T-helper 17 cell (primary cell): ENCODE measurements around the gene C1QTNF5. TPM values are rescaled to one million over a fixed set of nuclear protein-coding genes. Genes with fewer than 3 reads are reported as not detected.
"Not testable (repeated sequence)": the region's sequence is repeated elsewhere in the genome, so short reads cannot be mapped to it uniquely, and the experiment has no call there.

Experiments
- ATAC-seq: fragments of 150-1000 bp; cut with Tn5 transposase; 2 replicates; pipeline ENCODE4 v1.10.0; 2021; ENCODE audit warnings: mild to moderate bottlenecking, moderate library complexity
- DNase-seq, 3 donors: peaks; one replicate each; pipeline versions ENCODE4 v3.0.0 to v3.0.0-alpha.2; 2020 to 2021
- H3K9me3 ChIP-seq: one replicate; pipeline ENCODE4 v1.7.0; 2013; ENCODE audit warnings: low read length, mild to moderate bottlenecking; ENCODE audit not compliant: control insufficient read depth, poor library complexity, severe bottlenecking
- H3K27ac Mint-ChIP-seq: one replicate; pipeline ENCODE4 v1.8.0; 2022; ENCODE audit warnings: mild to moderate bottlenecking, moderate library complexity, mixed read lengths
- H3K27me3 Mint-ChIP-seq: one replicate; pipeline ENCODE4 v1.8.0; 2022; ENCODE audit warnings: mixed read lengths
- H3K36me3 Mint-ChIP-seq: one replicate; pipeline ENCODE4 v1.8.0; 2022; ENCODE audit warnings: low read depth, mixed read lengths
- H3K4me1 Mint-ChIP-seq: one replicate; pipeline ENCODE4 v1.8.0; 2022; ENCODE audit warnings: mild to moderate bottlenecking, mixed read lengths
- H3K4me3 Mint-ChIP-seq: one replicate; pipeline ENCODE4 v1.8.0; 2022; ENCODE audit warnings: mild to moderate bottlenecking, moderate library complexity, mixed read lengths
- total RNA-seq, 4 donors: library from RNA in 2 of 4; stranded (reverse) in 2 of 4; gene quantifications; one replicate each; pipeline ENCODE4 v1.2.3 and lab custom pipeline; 2022 to 2026

Gene C1QTNF5, protein sequence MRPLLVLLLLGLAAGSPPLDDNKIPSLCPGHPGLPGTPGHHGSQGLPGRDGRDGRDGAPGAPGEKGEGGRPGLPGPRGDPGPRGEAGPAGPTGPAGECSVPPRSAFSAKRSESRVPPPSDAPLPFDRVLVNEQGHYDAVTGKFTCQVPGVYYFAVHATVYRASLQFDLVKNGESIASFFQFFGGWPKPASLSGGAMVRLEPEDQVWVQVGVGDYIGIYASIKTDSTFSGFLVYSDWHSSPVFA
- total RNA-seq, result not detected
- 0 reads per million in 2 donors for total RNA-seq (lab: John Stamatoyannopoulos, UW)

DNA sequence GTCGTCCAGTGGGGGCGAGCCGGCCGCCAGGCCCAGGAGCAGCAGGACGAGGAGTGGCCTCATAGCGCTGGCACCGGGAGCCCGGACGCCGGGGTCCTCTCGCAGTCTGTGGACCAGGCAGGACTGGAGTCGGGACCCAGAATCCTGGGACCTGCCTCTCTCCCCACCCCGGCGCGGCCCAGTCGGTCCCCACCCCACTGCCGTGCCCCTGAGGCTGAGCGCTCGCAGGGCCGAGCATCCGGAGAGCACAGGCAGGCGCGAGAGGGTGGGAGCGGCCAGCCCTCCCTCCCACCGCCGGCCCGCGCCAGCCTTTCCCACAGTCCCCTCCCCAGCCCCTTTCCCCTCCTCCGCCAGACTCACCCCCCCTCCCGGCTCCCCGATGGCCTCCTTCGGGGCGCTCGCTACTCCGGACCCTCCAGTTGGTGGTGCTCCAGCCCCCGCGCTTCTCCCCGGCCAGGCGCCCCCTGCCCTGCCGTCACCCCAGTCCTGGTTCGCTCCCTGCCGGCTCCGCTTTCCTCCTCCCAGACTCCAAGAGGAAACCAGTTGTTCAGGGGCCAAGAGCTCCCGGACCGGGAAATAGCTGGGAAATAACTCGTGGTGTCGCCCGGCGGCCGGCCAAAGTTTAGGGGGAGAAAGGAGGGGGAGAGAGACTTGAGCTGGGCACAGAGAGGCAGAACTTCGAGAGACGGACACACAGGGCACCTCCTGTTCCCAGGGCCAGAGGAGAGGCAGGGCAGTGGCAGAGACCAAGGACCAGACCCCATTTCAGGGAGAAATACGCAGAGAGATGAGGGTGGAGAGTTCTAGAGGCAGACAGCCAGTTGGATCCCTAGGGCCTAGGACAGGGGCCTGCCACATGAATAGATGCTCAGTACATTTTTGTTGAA is at the start of gene C1QTNF5:
Gene C1QTNF5 (minus strand): TSS at position 549 of the 887 bp plus-strand sequence. CDS start 486 bp downstream, at position 63.
- DNase-seq (no peak), ATAC-seq (no peak)
- Mint-ChIP-seq H3K4me1 (peaks cover 18% of the 10 kb centered on the region), H3K27me3 (peaks cover 44% of the 10 kb centered on the region), H3K4me3 (peak within 1 kb of the TSS; percentile 71), H3K36me3 (peaks cover 12% of the 10 kb centered on the region), H3K27ac (no peak within 1 kb of the TSS)
- H3K9me3 ChIP-seq, result no peaks in the 10 kb centered on the region

DNA sequence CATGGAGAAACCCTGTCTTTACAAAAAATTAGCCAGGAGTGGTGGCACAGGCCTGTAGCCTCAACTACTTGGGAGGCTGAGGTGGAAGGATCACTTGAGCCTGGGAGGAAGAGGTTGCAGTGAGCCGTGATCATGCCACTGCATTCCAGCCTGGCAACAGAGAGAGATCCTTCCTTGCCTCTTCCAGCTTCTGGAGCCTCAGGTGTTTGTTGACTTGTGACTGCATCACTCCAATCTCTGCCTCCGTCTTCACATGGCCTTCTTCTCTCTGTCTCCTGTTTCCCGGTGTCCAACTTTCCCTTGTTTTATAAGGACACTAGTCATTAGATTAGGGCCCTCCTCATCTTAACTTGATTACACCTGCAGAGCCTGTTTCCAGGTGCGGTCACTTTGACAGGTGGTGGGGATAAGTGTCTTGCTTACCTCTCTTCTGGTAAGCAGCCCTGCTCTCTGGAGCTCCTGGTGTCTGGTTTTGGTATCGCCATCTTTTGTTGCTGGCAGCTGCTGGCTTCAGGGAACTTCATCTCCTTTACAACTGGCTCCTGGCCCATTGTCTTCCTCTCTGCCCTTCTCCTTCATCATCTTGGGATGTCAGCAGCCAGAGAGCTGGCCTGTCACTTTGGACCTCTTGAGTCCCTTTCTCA is 49.0 kb upstream of the C1QTNF5 start:
- ATAC-seq, result peak; percentile 52

DNA sequence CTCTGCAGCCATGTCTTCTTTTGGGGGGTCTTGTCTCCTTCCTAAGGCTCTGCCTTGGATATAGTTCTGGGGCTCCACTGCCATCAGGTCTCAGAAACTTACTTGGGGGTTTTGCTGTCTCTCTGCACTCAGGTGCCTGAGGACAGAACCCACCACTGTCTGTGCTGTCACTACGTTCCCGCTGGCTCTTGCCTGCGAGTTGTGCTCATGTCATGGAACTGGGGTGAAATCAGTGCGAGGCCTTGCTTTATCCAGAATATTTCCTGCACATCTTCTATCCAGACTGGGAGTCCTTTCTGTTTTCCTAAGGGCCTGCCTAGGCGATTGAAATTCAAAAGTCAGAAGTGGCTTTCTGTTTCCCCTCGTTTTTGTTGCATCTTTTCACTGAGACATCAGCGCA is 47.4 kb upstream of the C1QTNF5 start:
- Mint-ChIP-seq H3K4me3 (no peak overlapping the region), H3K27ac (no peak overlapping the region), H3K36me3 (peaks cover 2% of the 10 kb centered on the region), H3K4me1 (no peaks in the 10 kb centered on the region), H3K27me3 (peaks cover 9% of the 10 kb centered on the region)
- no peaks in the 10 kb centered on the region for H3K9me3 ChIP-seq
- DNase-seq (no peak), ATAC-seq (no peak)

More for the DNA sequence above, 49.0 kb upstream of the C1QTNF5 start:
- no peaks in the 10 kb centered on the region for H3K4me1 Mint-ChIP-seq
- H3K36me3 Mint-ChIP-seq, result peaks cover 2% of the 10 kb centered on the region
- H3K27ac Mint-ChIP-seq, result no peak overlapping the region
- H3K27me3 Mint-ChIP-seq, result peaks cover 14% of the 10 kb centered on the region
- H3K9me3 ChIP-seq, result no peaks in the 10 kb centered on the region
- no peak overlapping the region for H3K4me3 Mint-ChIP-seq
- no peak for DNase-seq

DNA sequence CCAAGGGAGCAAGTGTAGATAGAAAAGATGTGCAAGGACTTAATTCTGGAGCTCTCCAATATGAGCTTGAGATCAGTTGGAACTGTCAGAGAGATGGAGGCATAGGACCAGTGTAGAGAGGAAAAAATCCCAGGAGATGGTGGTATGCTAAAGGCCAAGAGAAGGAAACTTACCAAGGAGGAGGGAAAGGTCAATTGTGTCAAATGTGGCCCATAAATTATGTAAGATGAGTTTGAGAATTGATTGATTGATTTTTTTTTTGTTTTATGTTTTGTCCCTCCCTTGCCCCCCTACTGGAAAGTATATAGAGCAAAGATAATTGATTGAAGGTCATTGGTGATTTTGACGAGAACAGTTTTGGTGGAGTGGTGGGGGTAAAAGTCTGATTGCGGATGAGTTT is 43.6 kb upstream of the C1QTNF5 start:
- no peak overlapping the region for H3K4me3 Mint-ChIP-seq
- ATAC-seq (no peak), DNase-seq (no peak)
- H3K4me1 Mint-ChIP-seq, result peaks cover 10% of the 10 kb centered on the region
- H3K27me3 Mint-ChIP-seq, result no peaks in the 10 kb centered on the region
- no peak overlapping the region for H3K27ac Mint-ChIP-seq
- H3K9me3 ChIP-seq, result no peaks in the 10 kb centered on the region
- no peaks in the 10 kb centered on the region for H3K36me3 Mint-ChIP-seq

DNA sequence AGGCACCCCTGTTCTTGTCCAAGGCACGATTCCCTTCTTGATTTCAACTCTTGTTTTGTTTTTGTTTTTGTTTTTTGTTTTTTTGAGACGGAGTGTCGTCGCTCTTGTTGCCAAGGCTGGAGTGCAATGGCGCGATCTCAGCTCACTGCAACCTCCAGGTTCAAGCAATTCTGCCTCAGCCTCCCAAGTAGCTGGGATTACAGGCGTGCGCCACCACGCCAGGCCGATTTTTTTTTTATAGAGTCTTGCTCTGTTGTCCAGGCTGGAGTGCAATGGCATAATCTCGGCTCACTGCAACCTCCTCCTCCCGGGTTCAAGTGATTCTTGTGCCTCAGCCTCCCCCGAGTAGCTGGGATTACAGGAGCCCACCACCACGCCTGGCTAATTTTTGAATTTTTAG is 41.8 kb upstream of the C1QTNF5 start:
- not testable (repeated sequence) for H3K9me3 ChIP-seq, H3K4me1 Mint-ChIP-seq, H3K27me3 Mint-ChIP-seq, H3K4me3 Mint-ChIP-seq, H3K27ac Mint-ChIP-seq, H3K36me3 Mint-ChIP-seq, DNase-seq, ATAC-seq

DNA sequence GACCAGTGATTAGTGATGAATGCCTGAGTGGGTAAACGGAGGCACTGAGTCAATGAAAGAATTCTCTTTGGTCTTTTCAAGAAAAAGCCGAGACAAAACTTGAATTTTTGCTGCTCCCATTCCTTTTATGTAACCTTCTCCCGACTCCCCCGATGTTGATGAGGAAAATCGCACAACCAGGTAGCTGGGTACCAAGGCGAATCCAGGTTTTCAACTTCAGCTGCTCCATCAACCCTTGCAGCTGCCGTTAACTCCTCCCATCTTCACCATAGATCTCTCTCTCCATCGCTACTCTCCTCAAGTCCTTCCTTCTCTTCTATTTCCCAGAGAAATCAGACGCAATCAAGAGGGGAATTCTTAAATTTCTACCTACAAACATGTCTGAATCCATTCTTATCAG is 41.4 kb upstream of the C1QTNF5 start:
- H3K36me3 Mint-ChIP-seq, result no peaks in the 10 kb centered on the region
- no peak overlapping the region for H3K27ac Mint-ChIP-seq
- no peaks in the 10 kb centered on the region for H3K9me3 ChIP-seq
- peaks cover 10% of the 10 kb centered on the region for H3K4me1 Mint-ChIP-seq
- DNase-seq, result no peak
- H3K27me3 Mint-ChIP-seq, result peaks cover 5% of the 10 kb centered on the region
- no peak overlapping the region for H3K4me3 Mint-ChIP-seq
- ATAC-seq, result no peak

GRCh38 chr11:119381181-119381988 is 40.7 kb upstream of the C1QTNF5 start, which contains the start of gene USP2:
Gene USP2, minus strand, starts transcription at chr11:119381690. Its CDS starts 8,210 bp downstream, at chr11:119373480.
- ATAC-seq, result peak; percentile 98
- H3K36me3 Mint-ChIP-seq, result no peaks in the 10 kb centered on the region
- no peak within 1 kb of the TSS for H3K27ac Mint-ChIP-seq

DNA sequence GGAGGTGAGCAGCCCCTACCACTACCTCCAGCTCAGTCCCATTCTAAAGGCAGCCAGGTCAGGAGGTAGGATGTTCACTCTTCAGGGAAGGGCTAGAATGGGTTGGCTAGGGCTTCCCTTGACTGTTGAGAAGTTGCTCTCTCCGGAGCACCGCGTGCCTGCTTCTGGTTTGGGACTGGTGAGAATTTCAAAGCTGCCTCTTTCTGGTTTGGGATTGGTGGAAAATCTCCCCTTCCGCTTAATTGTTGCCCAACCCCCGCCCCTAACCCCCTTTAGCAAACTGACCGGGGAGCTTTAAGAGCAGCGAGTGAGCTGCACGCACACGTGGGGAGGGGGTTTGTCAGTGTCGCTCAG is 40.1 kb upstream of the C1QTNF5 start:
- H3K27ac Mint-ChIP-seq, result no peak overlapping the region

More at GRCh38 chr11:119381181-119381988, 40.7 kb upstream of the C1QTNF5 start, which contains the start of gene USP2:
- Mint-ChIP-seq H3K4me3 (no peak within 1 kb of the TSS), H3K4me1 (peaks cover 10% of the 10 kb centered on the region), H3K27me3 (peaks cover 5% of the 10 kb centered on the region)
- no peaks in the 10 kb centered on the region for H3K9me3 ChIP-seq
- DNase-seq, result peak; percentile 96 to 99 (median 97)

GRCh38 chr11:119380160-119380826 is 39.6 kb upstream of the C1QTNF5 start:
- no peak for ATAC-seq
- peaks cover 10% of the 10 kb centered on the region for H3K4me1 Mint-ChIP-seq
- H3K9me3 ChIP-seq, result no peaks in the 10 kb centered on the region
- no peaks in the 10 kb centered on the region for H3K36me3 Mint-ChIP-seq
- no peak for DNase-seq
- H3K4me3 Mint-ChIP-seq, result no peak overlapping the region
- H3K27ac Mint-ChIP-seq, result no peak overlapping the region
- H3K27me3 Mint-ChIP-seq, result peaks cover 5% of the 10 kb centered on the region

More for the DNA sequence above, 40.1 kb upstream of the C1QTNF5 start:
- no peaks in the 10 kb centered on the region for H3K36me3 Mint-ChIP-seq
- H3K4me1 Mint-ChIP-seq, result peaks cover 10% of the 10 kb centered on the region
- DNase-seq, result no peak
- H3K27me3 Mint-ChIP-seq, result peaks cover 5% of the 10 kb centered on the region
- H3K4me3 Mint-ChIP-seq, result no peak overlapping the region
- ATAC-seq, result no peak
- H3K9me3 ChIP-seq, result no peaks in the 10 kb centered on the region

- Mint-ChIP-seq H3K4me3 (peak overlapping the region; percentile 74), H3K4me1 (peaks cover 10% of the 10 kb centered on the region), H3K36me3 (no peaks in the 10 kb centered on the region), H3K27me3 (peaks cover 5% of the 10 kb centered on the region), H3K27ac (peak overlapping the region; percentile 21)
- H3K9me3 ChIP-seq, result no peaks in the 10 kb centered on the region
- DNase-seq (no peak), ATAC-seq (no peak)
Observed at GRCh38 chr11:119378851-119379465, 38.3 kb upstream of the C1QTNF5 start.

GRCh38 chr11:119377961-119378667 is 37.4 kb upstream of the C1QTNF5 start:
- no peak for ATAC-seq
- no peaks in the 10 kb centered on the region for H3K9me3 ChIP-seq
- Mint-ChIP-seq H3K36me3 (no peaks in the 10 kb centered on the region), H3K27ac (peak overlapping the region; percentile 21), H3K27me3 (peaks cover 5% of the 10 kb centered on the region), H3K4me3 (no peak overlapping the region), H3K4me1 (peaks cover 11% of the 10 kb centered on the region)
- no peak for DNase-seq
